H9 (cell line): ENCODE data around the gene IGF2BP2. TPM values are rescaled to one million over a fixed set of nuclear protein-coding genes. Genes with fewer than 3 reads are reported as not detected.

Source experiments
- DNase-seq: peaks from one replicate; pipeline ENCODE4 v3.0.0-alpha.2; 2017
- H2AFZ ChIP-seq: one replicate; pipeline ENCODE4 v1.6.1; 2013; ENCODE audit warnings: mild to moderate bottlenecking, low read length, control low read depth, moderate library complexity
- H2AK5ac ChIP-seq: 2 replicates; pipeline ENCODE4 v1.6.1; 2013; ENCODE audit warnings: low read length, control low read depth, mixed read lengths; ENCODE audit not compliant: insufficient read length
- H2BK120ac ChIP-seq: one replicate; pipeline ENCODE4 v1.6.1; 2013; ENCODE audit warnings: low read depth, mild to moderate bottlenecking, low read length, control low read depth, inconsistent platforms; ENCODE audit not compliant: poor library complexity, severe bottlenecking
- H2BK12ac ChIP-seq: 2 replicates; pipeline ENCODE4 v1.6.1; 2013; ENCODE audit warnings: low read length, control low read depth, mixed read lengths, low read depth; ENCODE audit not compliant: insufficient read length
- H2BK15ac ChIP-seq: 2 replicates; pipeline ENCODE4 v1.6.1; 2013; ENCODE audit warnings: low read depth, low read length, control low read depth
- H2BK20ac ChIP-seq: one replicate; pipeline ENCODE4 v1.6.1; 2013; ENCODE audit warnings: low read depth, mild to moderate bottlenecking, low read length, control low read depth, inconsistent platforms; ENCODE audit not compliant: poor library complexity, severe bottlenecking
- H2BK5ac ChIP-seq: 2 replicates; pipeline ENCODE4 v1.6.1; 2013; ENCODE audit warnings: low read length, control low read depth, mixed read lengths; ENCODE audit not compliant: insufficient read length
- H3K14ac ChIP-seq: 2 replicates; pipeline ENCODE4 v1.6.1; 2013; ENCODE audit warnings: low read length, control low read depth; ENCODE audit not compliant: insufficient read depth
- H3K18ac ChIP-seq: 2 replicates; pipeline ENCODE4 v1.6.1; 2013; ENCODE audit warnings: low read depth, mild to moderate bottlenecking, mixed read lengths, low read length, control low read depth; ENCODE audit not compliant: insufficient read length
- H3K23ac ChIP-seq: 2 replicates; pipeline ENCODE4 v1.6.1; 2013; ENCODE audit warnings: low read length, control low read depth, mixed read lengths, low read depth; ENCODE audit not compliant: insufficient read length
- H3K23me2 ChIP-seq: 2 replicates; pipeline ENCODE4 v1.6.1; 2013; ENCODE audit warnings: low read depth, mild to moderate bottlenecking, mixed read lengths, low read length, control low read depth; ENCODE audit not compliant: insufficient read length, poor library complexity, severe bottlenecking
- H3K27ac ChIP-seq: 2 replicates; pipeline ENCODE4 v1.5.1; 2013; ENCODE audit warnings: low read length, control low read depth, mixed read lengths, low read depth; ENCODE audit not compliant: insufficient read length
- H3K27me3 ChIP-seq: 2 replicates; pipeline ENCODE4 v1.6.1; 2013; ENCODE audit warnings: low read length, control low read depth, inconsistent platforms; ENCODE audit not compliant: insufficient read depth
- H3K4ac ChIP-seq: 2 replicates; pipeline ENCODE4 v1.6.1; 2013; ENCODE audit warnings: low read depth, mild to moderate bottlenecking, control low read depth, inconsistent platforms, low read length, moderate library complexity
- H3K4me1 ChIP-seq: 2 replicates; pipeline ENCODE4 v1.6.1; 2013; ENCODE audit warnings: low read length, control low read depth, inconsistent platforms; ENCODE audit not compliant: insufficient read depth
- H3K4me2 ChIP-seq: 2 replicates; pipeline ENCODE4 v1.6.1; 2013; ENCODE audit warnings: low read length, control low read depth, mixed read lengths; ENCODE audit not compliant: insufficient read length, insufficient read depth
- H3K56ac ChIP-seq: 2 replicates; pipeline ENCODE4 v1.6.1; 2013; ENCODE audit warnings: low read depth, mild to moderate bottlenecking, mixed read lengths, low read length, control low read depth; ENCODE audit not compliant: insufficient read length
- H3K79me1 ChIP-seq: 2 replicates; pipeline ENCODE4 v1.6.1; 2013; ENCODE audit warnings: low read depth, mild to moderate bottlenecking, moderate library complexity, low read length, control low read depth, inconsistent platforms; ENCODE audit not compliant: insufficient read depth, poor library complexity, severe bottlenecking
- H3K79me2 ChIP-seq: 2 replicates; pipeline ENCODE4 v1.6.1; 2013; ENCODE audit warnings: low read length, control low read depth, inconsistent platforms; ENCODE audit not compliant: insufficient read depth
- H3K9ac ChIP-seq: 2 replicates; pipeline ENCODE4 v1.6.1; 2013; ENCODE audit warnings: low read length, control low read depth, mixed read lengths; ENCODE audit not compliant: insufficient read length; ENCODE audit errors: extremely low read depth
- H3K9me3 ChIP-seq: one replicate; pipeline ENCODE4 v1.6.1; 2013; ENCODE audit warnings: low read depth, low read length, inconsistent platforms; ENCODE audit not compliant: control insufficient read depth
- H3T11ph ChIP-seq: one replicate; pipeline ENCODE4 v1.6.1; 2013; ENCODE audit warnings: mild to moderate bottlenecking, low read length, control low read depth, inconsistent platforms
- H4K20me1 ChIP-seq: one replicate; pipeline ENCODE4 v1.6.1; 2013; ENCODE audit not compliant: control insufficient read depth, insufficient read length, insufficient read depth
- H4K5ac ChIP-seq: 2 replicates; pipeline ENCODE4 v1.6.1; 2013; ENCODE audit warnings: low read depth, mild to moderate bottlenecking, mixed read lengths, low read length, control low read depth; ENCODE audit not compliant: insufficient read length
- H4K8ac ChIP-seq: replicated peaks from 2 replicates; pipeline ENCODE4 v1.6.1; 2013; ENCODE audit warnings: low read length, control low read depth, mixed read lengths, low read depth; ENCODE audit not compliant: insufficient read length
- H4K91ac ChIP-seq: 2 replicates; pipeline ENCODE4 v1.6.1; 2013; ENCODE audit warnings: low read depth, mild to moderate bottlenecking, moderate library complexity, mixed read lengths, low read length, control low read depth; ENCODE audit not compliant: insufficient read length
- H3K27ac Mint-ChIP-seq, 3 experiments: 2 replicates in 2 of 3; 3 replicates in 1 of 3; pipeline ENCODE4 v1.8.0; 2020 to 2021; ENCODE audit warnings: mixed read lengths in 3 of 3, mild to moderate bottlenecking in 1 of 3, moderate library complexity in 1 of 3
- H3K27me3 Mint-ChIP-seq: 2 replicates; pipeline ENCODE4 v1.8.0; 2021; ENCODE audit warnings: low read depth, mild to moderate bottlenecking, moderate library complexity, mixed read lengths
- H3K36me3 Mint-ChIP-seq, 3 experiments: 2 replicates in 2 of 3; 3 replicates in 1 of 3; pipeline ENCODE4 v1.8.0; 2020 to 2021; ENCODE audit warnings: low read depth in 3 of 3, mixed read lengths in 3 of 3; ENCODE audit not compliant: insufficient read depth in 1 of 3
- H3K4me1 Mint-ChIP-seq, 2 experiments: 2 replicates each; pipeline ENCODE4 v1.8.0; 2020; ENCODE audit warnings: mixed read lengths in 2 of 2
- H3K4me3 Mint-ChIP-seq, 2 experiments: 2 replicates in 1 of 2; 3 replicates in 1 of 2; pipeline ENCODE4 v1.8.0; 2020 to 2021; ENCODE audit warnings: mild to moderate bottlenecking in 2 of 2, mixed read lengths in 2 of 2, moderate library complexity in 1 of 2
- H3K9me3 Mint-ChIP-seq, 2 experiments: 2 replicates in 1 of 2; 3 replicates in 1 of 2; pipeline ENCODE4 v1.8.0; 2020; ENCODE audit warnings: mild to moderate bottlenecking in 2 of 2, mixed read lengths in 2 of 2, moderate library complexity in 1 of 2
- CTCF ChIP-seq: fragments of 200-600 bp; sonication (generic); conservative IDR thresholded peaks from 3 replicates; pipeline ENCODE4 v1.8.0; 2021; ENCODE audit warnings: antibody characterized with exemption, mild to moderate bottlenecking
- WGBS: extraction: QIAGEN DNeasy Blood & Tissue Kit; methylation state at CpG from one replicate; pipeline ENCODE4 v1.1.7; 2013; ENCODE audit warnings: missing lambda C conversion rate, low lambda C conversion rate, mixed read lengths; ENCODE audit not compliant: insufficient read length; ENCODE audit errors: extremely low coverage; 5-methylcytosine and 5-hydroxymethylcytosine counted together
- total RNA-seq: library from RNA; stranded (reverse); gene quantifications from 2 replicates; pipeline ENCODE4 v1.2.1, GENCODE V29; 2021

Gene IGF2BP2
- total RNA-seq, 1 experiment from 2014 or later, result 130 TPM

- H2BK12ac ChIP-seq, result no peak overlapping the region
- H2BK15ac ChIP-seq, result no peak overlapping the region; the same call in 1 of the 2 replicates
- peaks cover 7% of the 10 kb centered on the region for H3K4me1 ChIP-seq
- H2BK20ac ChIP-seq, result no peak overlapping the region
- peak overlapping the region; percentile 82 for H3K9ac ChIP-seq
- H3K9me3 ChIP-seq, result peaks cover 12% of the 10 kb centered on the region
- Mint-ChIP-seq H3K36me3 (peaks cover 23% of the 10 kb centered on the region in 3 experiments), H3K27me3 (peaks cover 15% of the 10 kb centered on the region), H3K4me3 (peak overlapping the region; percentile 91 to 98), H3K27ac (peak overlapping the region; percentile 95 to 100 (median 97)), H3K9me3 (peaks cover 23 to 24% of the 10 kb centered on the region in 2 experiments), H3K4me1 (peaks cover 39 to 43% of the 10 kb centered on the region in 2 experiments)
- peak overlapping the region; percentile 61 for H3K4me2 ChIP-seq
- no peak overlapping the region for H2AK5ac ChIP-seq
- H3K27me3 ChIP-seq, result no peaks in the 10 kb centered on the region
- H4K91ac ChIP-seq, result no peak overlapping the region
- H3K79me2 ChIP-seq, result peaks cover 18% of the 10 kb centered on the region; the same call in 1 of the 2 replicates
- no peaks in the 10 kb centered on the region for H3K79me1 ChIP-seq
- H2BK5ac ChIP-seq, result no peak overlapping the region
- peak; percentile 32; the same call in 2 of the 3 replicates for TF ChIP-seq CTCF
- WGBS, result no CpG with 5 or more reads among the region's 84 CpGs
- H3K56ac ChIP-seq, result no peak overlapping the region
- H4K8ac ChIP-seq, result no peak overlapping the region
- no peak for DNase-seq
- H3K14ac ChIP-seq, result peak overlapping the region; percentile 95
- no peak overlapping the region; the same call in 1 of the 2 replicates for H3K4ac ChIP-seq
- H4K20me1 ChIP-seq, result no peaks in the 10 kb centered on the region
- H3K18ac ChIP-seq, result peak overlapping the region; percentile 86
- no peak overlapping the region for H4K5ac ChIP-seq
- peaks cover 8% of the 10 kb centered on the region for H3K23me2 ChIP-seq
- no peak overlapping the region for H3T11ph ChIP-seq
- H2AFZ ChIP-seq, result no peak overlapping the region
- H3K23ac ChIP-seq, result no peak overlapping the region
- H2BK120ac ChIP-seq, result no peak overlapping the region
- no peak overlapping the region for H3K27ac ChIP-seq
Measured at GRCh38 chr3:185823078-185824044, 1.5 kb downstream of the IGF2BP2 start.
